Heart left ventricle (tissue), 16 donors: ENCODE data around the gene CCDC187. TPM values are rescaled to one million over a fixed set of nuclear protein-coding genes. Genes with fewer than 3 reads are reported as not detected.

Source experiments
- ATAC-seq, 4 donors: fragments of 200-7000 bp; cut with Tn5 transposase; one replicate each; pipeline ENCODE4 v1.9.1; 2020 to 2022; ENCODE audit warnings: moderate library complexity in 4 of 4, mild to moderate bottlenecking in 3 of 4, moderate number of reproducible peaks in 1 of 4
- DNase-seq, 5 donors: peaks; one replicate each; pipeline ENCODE4 v3.0.0-alpha.2; 2020
- H3K27ac ChIP-seq, 12 donors: fragments of 200-600 bp; sonication (generic) in 4 of 12; one replicate each; pipeline versions ENCODE4 v1.5.0 to v1.8.0; 2016 to 2022; ENCODE audit warnings: mild to moderate bottlenecking in 2 of 12
- H3K27me3 ChIP-seq, 9 donors: fragments of 200-600 bp; sonication (generic) in 2 of 9; one replicate each; pipeline versions ENCODE4 v1.5.1 to v1.8.0; 2016 to 2022; ENCODE audit warnings: mild to moderate bottlenecking in 3 of 9
- H3K36me3 ChIP-seq, 9 donors: fragments of 200-600 bp; sonication (generic) in 2 of 9; one replicate each; pipeline versions ENCODE4 v1.5.0 to v1.8.0; 2018 to 2022; ENCODE audit warnings: mild to moderate bottlenecking in 2 of 9
- H3K4me1 ChIP-seq, 12 donors: fragments of 200-600 bp; sonication (generic) in 4 of 12; one replicate each; pipeline versions ENCODE4 v1.5.0 to v1.8.0; 2016 to 2022; ENCODE audit warnings: mild to moderate bottlenecking in 3 of 12
- H3K4me3 ChIP-seq, 12 donors: fragments of 200-600 bp; sonication (generic) in 4 of 12; one replicate each; pipeline versions ENCODE4 v1.5.0 to v1.8.0; 2017 to 2022; ENCODE audit warnings: mild to moderate bottlenecking in 9 of 12, moderate library complexity in 4 of 12
- H3K9me3 ChIP-seq, 12 donors: fragments of 200-600 bp; sonication (generic) in 4 of 12; one replicate each; pipeline versions ENCODE4 v1.5.0 to v1.8.0; 2016 to 2022; ENCODE audit warnings: mild to moderate bottlenecking in 1 of 12
- CTCF ChIP-seq, 12 donors: fragments of 200-600 bp; sonication (generic) in 4 of 12; IDR thresholded peaks; one replicate each; pipeline versions ENCODE4 v1.5.0 to v1.8.0; 2018 to 2022; ENCODE audit warnings: antibody characterized with exemption in 12 of 12, mild to moderate bottlenecking in 5 of 12
- POLR2A ChIP-seq, 2 donors: fragments of 450-650 bp; IDR thresholded peaks; one replicate each; pipeline ENCODE4 v1.6.1; 2017; ENCODE audit warnings: antibody characterized with exemption in 2 of 2, mild to moderate bottlenecking in 2 of 2, moderate library complexity in 2 of 2
- WGBS, 4 donors: extraction: QIAGEN DNeasy Blood & Tissue Kit in 2 of 4; methylation state at CpG; one replicate each; pipeline versions ENCODE4 v1.1.5 to v1.1.7; 2013 to 2018; 5-methylcytosine and 5-hydroxymethylcytosine counted together
- intact Hi-C, 10 donors: fragments of 100-400 bp; cut with DNase I; formaldehyde crosslinking; loops; one replicate each; pipeline versions ENCODE4 v1.11.1 to v1.14.2; 2022
- polyA plus RNA-seq, 2 donors: library from polyadenylated mRNA; stranded (reverse); fragments of 200-250 nt; gene quantifications; one replicate each; pipeline ENCODE4 v1.2.3, GENCODE V29; 2013
- total RNA-seq, 9 donors: library from RNA; depleted of rRNA in 2 of 9; stranded (reverse); fragments of >200 nt in 2 of 9; fragmentation: NEBNext Ultra II Directional in 3 of 9; extraction: Animal tissue kit (Norgen Biotek cat#: 25700) in 3 of 9; gene quantifications; one replicate each; pipeline versions ENCODE4 v1.1.0 to v1.2.4, GENCODE V29; 2016 to 2023
- donor health status: ischemic (EF 13 %, LVEDD 7.1; RV severe dilation, severe dysfunction).
- donor health status: healthy with polysubstance abuse.
- donor health status: DM: no; HTN: yes; CAD: no.
- donor health status: DM: no; HTN: no; CAD: no.
- donor health status: ischemic (EF 25% LVEDD 6.9; RV normal size, moderate dysfunction).
- donor health status: ischemic (EF 25% LVEDD 5.7; RV mildly dilated, moderate dysfunction).
- donor health status: healthy.
- donor health status: DM: yes; HTN: yes; CAD: no.
- donor health status: ischemic (EF 35%, LVEDD 5.7; RV mildly dilated, moderate dysfunction).
- donor health status: nonischemic (EF 11% LVEDD 7.7; RV severe dilation, severe dysfunction).
- donor health status: DM: yes; HTN: yes; CAD: no.
- donor health status: PGD.
- donor health status: ischemic (EF 29% LVEDD 5.4; RV normal size, mild dysfunction).
- donor health status: nonischemic (EF 23%, LVEDD 6.1; RV moderate dilation, normal function).

The CCDC187 gene
- total and polyA plus RNA-seq, 11 donors: 0.04 TPM; not detected in 10

- 76 to 81% (median 79%) methylated on average over 19 to 21 of the region's 21 CpGs for WGBS, 4 donors
- peak overlapping the region in 11 of 12 donors; percentile 18 to 94 (median 73) for H3K27ac ChIP-seq
- TF ChIP-seq POLR2A (IDR thresholded peaks at IDR 0.05) (no peak), CTCF (IDR thresholded peaks at IDR 0.05) (no peak)
- H3K4me1 ChIP-seq: peaks cover 0 to 62% (median 42%) of the 10 kb centered on the region in 12 donors
- H3K9me3 ChIP-seq: no peaks in the 10 kb centered on the region
- H3K4me3 ChIP-seq: peak overlapping the region in 4 of 12 donors; percentile 21 to 49 (median 30)
- ATAC-seq (no peak), DNase-seq (no peak)
- H3K27me3 ChIP-seq: no peaks in the 10 kb centered on the region
- peaks cover 0 to 9% (median 0%) of the 10 kb centered on the region in 9 donors for H3K36me3 ChIP-seq
- intact Hi-C loops: loop anchor here in 1 of 10 donors (2.0 kb wide), 1 partner anchor 18 kb away; the partner anchor contains the start of gene DNLZ
Measured at GRCh38 chr9:136344544-136345280, 40.8 kb upstream of the CCDC187 start.

GRCh38 chr9:136343884-136344269 is 40.0 kb upstream of the CCDC187 start:
- Histone ChIP-seq H3K9me3 (no peaks in the 10 kb centered on the region), H3K36me3 (peaks cover 0 to 2% (median 0%) of the 10 kb centered on the region in 9 donors), H3K4me3 (peak overlapping the region in 1 of 12 donors; percentile 56), H3K4me1 (peaks cover 0 to 67% (median 46%) of the 10 kb centered on the region in 12 donors), H3K27ac (peak overlapping the region in 11 of 12 donors; percentile 77 to 99 (median 92)), H3K27me3 (no peaks in the 10 kb centered on the region)
- DNase-seq (no peak), ATAC-seq (no peak)
- 78 to 86% (median 85%) methylated on average over 21 to 24 of the region's 24 CpGs for WGBS, 4 donors
- intact Hi-C loops: loop anchor here in 4 of 10 donors (1.0 to 2.0 kb wide), 2 partner anchors 19 kb away; partner anchors contain the start of gene DNLZ (in 4 of the 4)
- no peak for TF ChIP-seq CTCF (IDR thresholded peaks at IDR 0.05)
- no peak for TF ChIP-seq POLR2A (IDR thresholded peaks at IDR 0.05)

DNA sequence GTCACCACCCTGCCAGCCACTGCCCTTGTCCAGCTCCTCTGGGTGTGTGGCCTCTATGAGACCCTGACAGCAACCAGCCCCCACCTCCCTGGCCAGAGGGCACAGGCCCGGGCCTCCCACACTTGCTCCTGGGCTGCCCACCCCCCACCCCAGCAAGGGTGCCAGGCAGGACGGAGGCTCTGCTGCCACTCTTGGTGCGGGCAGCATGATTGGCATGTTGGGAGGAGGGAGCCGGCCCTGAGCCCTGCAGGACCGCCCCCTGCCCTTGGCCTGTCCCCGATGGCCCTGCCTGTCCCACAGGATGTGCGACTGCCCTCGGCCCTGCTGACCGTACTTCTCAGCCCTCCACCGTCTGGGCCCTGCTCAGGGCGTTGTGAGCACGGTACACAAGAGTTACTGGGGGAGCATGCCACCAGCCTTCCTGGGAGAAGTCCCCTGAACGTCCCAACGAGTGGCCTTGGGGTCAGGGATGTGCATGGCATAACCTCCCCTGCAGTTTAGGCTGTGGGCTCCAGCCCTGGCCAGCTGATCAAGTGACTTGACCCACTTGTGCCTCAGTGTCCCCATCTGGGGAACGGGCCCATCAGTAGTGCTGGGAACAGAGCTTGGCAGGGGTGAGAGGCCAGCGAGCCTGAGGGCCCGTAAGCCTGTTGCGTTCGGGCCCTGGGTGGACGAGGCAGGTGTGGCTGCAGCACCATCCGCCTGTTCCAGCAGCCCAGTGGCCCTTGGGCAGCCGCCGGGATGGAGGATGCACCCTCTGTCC is 39.4 kb upstream of the CCDC187 start:
- Histone ChIP-seq H3K4me1 (peaks cover 0 to 67% (median 46%) of the 10 kb centered on the region in 12 donors), H3K36me3 (peaks cover 0 to 7% (median 0%) of the 10 kb centered on the region in 9 donors), H3K4me3 (peak overlapping the region in 9 of 12 donors; percentile 38 to 58 (median 50)), H3K9me3 (no peaks in the 10 kb centered on the region), H3K27ac (peak overlapping the region; percentile 74 to 99 (median 92)), H3K27me3 (no peaks in the 10 kb centered on the region)
- WGBS, 4 donors: 38 to 57% (median 49%) methylated on average over 7 to 23 of the region's 23 CpGs
- ATAC-seq (peak; percentile 64 to 76 (median 68)), DNase-seq (peak in 4 of 5 donors; percentile 76 to 91 (median 85))
- TF ChIP-seq CTCF (IDR thresholded peaks at IDR 0.05) (no peak), POLR2A (IDR thresholded peaks at IDR 0.05) (no peak)
- intact Hi-C loops: loop anchor here in 3 of 10 donors (1.0 to 2.0 kb wide), 2 partner anchors 19 to 20 kb away; partner anchors contain the start of gene DNLZ (in 3 of the 3)
